Measurements from ENCODE around the gene SLC27A5.
A peak's percentile ranks its signal among the peaks of the same experiment; 100 is the strongest.
"Not testable (repeated sequence)": the region's sequence is repeated elsewhere in the genome, so short reads cannot be mapped to it uniquely, and the experiment has no call there.

The SLC27A5 gene

GRCh38 chr19:58513694-58514563, 2.1 kb upstream of the SLC27A5 start:
- H3K4me3 ChIP-seq (ENCODE audit: low read depth, low read length): peak overlapping the region; percentile 87
- TF ChIP-seq CTCF (IDR thresholded peaks at IDR 0.05; ENCODE audit: control insufficient read depth, extremely low read depth, insufficient read depth): peak; percentile 99
- peak; percentile 93 for DNase-seq (ENCODE audit: low read depth)

- TF ChIP-seq CTCF (IDR thresholded peaks at IDR 0.05; ENCODE audit: control insufficient read depth, extremely low read depth, insufficient read depth): no peak
- no peak for DNase-seq (ENCODE audit: low read depth)
- peak overlapping the region; percentile 87 for H3K4me3 ChIP-seq (ENCODE audit: low read depth, low read length)
Measured at GRCh38 chr19:58513213-58513693, 1.5 kb upstream of the SLC27A5 start.

GRCh38 chr19:58510084-58510862, 1.5 kb downstream of the SLC27A5 start:
- no peak for DNase-seq (ENCODE audit: low read depth)
- H3K4me3 ChIP-seq (ENCODE audit: low read depth, low read length): no peak overlapping the region
- no peak for TF ChIP-seq CTCF (IDR thresholded peaks at IDR 0.05; ENCODE audit: control insufficient read depth, extremely low read depth, insufficient read depth)

- no peak for TF ChIP-seq CTCF (IDR thresholded peaks at IDR 0.05; ENCODE audit: control insufficient read depth, extremely low read depth, insufficient read depth)
- DNase-seq (ENCODE audit: low read depth): no peak
Measured at GRCh38 chr19:58509731-58510083, 2.1 kb downstream of the SLC27A5 start.

GRCh38 chr19:58507602-58508223, 4.1 kb downstream of the SLC27A5 start:
- DNase-seq (ENCODE audit: low read depth); H3K4me3 ChIP-seq (ENCODE audit: low read depth, low read length): not testable (repeated sequence)

More at GRCh38 chr19:58509731-58510083, 2.1 kb downstream of the SLC27A5 start:
- no peak overlapping the region for H3K4me3 ChIP-seq (ENCODE audit: low read depth, low read length)

GRCh38 chr19:58500242-58500641, 11.6 kb downstream of the SLC27A5 start:
- no peak for DNase-seq (ENCODE audit: low read depth)
- TF ChIP-seq CTCF (IDR thresholded peaks at IDR 0.05; ENCODE audit: control insufficient read depth, extremely low read depth, insufficient read depth): no peak
- H3K4me3 ChIP-seq (ENCODE audit: low read depth, low read length): peak overlapping the region; percentile 69
